CD4-positive, alpha-beta T cell (primary cell): ENCODE results near the gene INVS. TPM values are rescaled to one million over a fixed set of nuclear protein-coding genes. Genes with fewer than 3 reads are reported as not detected.

Source experiments
- ATAC-seq: fragments of 200-7000 bp; cut with Tn5 transposase; one replicate; pipeline ENCODE4 v1.10.0; 2022; ENCODE audit warnings: mild to moderate bottlenecking; ENCODE audit not compliant: poor library complexity
- CTCF ChIA-PET: fragments of 350-600 bp; sonication (Branson Sonifier 250); formaldehyde crosslinking; loops from one replicate; lab custom pipeline; 2021; ENCODE audit warnings: antibody characterized with exemption, inconsistent platforms; lab: Charles Lee
- POLR2A ChIA-PET: fragments of 350-600 bp; sonication (Branson Sonifier 250); formaldehyde crosslinking; loops from one replicate; lab custom pipeline; 2021; ENCODE audit warnings: antibody characterized with exemption, inconsistent platforms; lab: Charles Lee
- DNase-seq, 14 experiments: peaks; one replicate each; pipeline ENCODE4 v3.0.0-alpha.2; 2013 to 2020; ENCODE audit warnings: mixed read lengths in 2 of 14
- H3K27ac ChIP-seq, 2 donors: one replicate each; pipeline versions ENCODE4 v1.5.1 to v1.7.0; 2013; ENCODE audit warnings: low read length in 2 of 2, low read depth in 1 of 2, mild to moderate bottlenecking in 1 of 2
- H3K27me3 ChIP-seq, 2 experiments: 1 replicate in 1 of 2; 2 replicates in 1 of 2; pipeline versions ENCODE4 v1.6.1 to v1.7.0; 2013; ENCODE audit warnings: low read length in 2 of 2, control low read depth in 1 of 2, mild to moderate bottlenecking in 1 of 2, moderate library complexity in 1 of 2; ENCODE audit not compliant: insufficient read depth in 2 of 2, control insufficient read depth in 1 of 2
- H3K36me3 ChIP-seq: one replicate; pipeline ENCODE4 v1.6.1; 2013; ENCODE audit warnings: low read length, control low read depth; ENCODE audit not compliant: insufficient read depth
- H3K4me1 ChIP-seq: one replicate; pipeline ENCODE4 v1.6.1; 2013; ENCODE audit warnings: low read length, control low read depth; ENCODE audit not compliant: insufficient read depth
- H3K4me3 ChIP-seq: one replicate; pipeline ENCODE4 v1.5.1; 2013; ENCODE audit warnings: mild to moderate bottlenecking, low read length, moderate library complexity
- H3K9me3 ChIP-seq, 2 experiments: 1 replicate in 1 of 2; 2 replicates in 1 of 2; pipeline versions ENCODE4 v1.6.1 to v1.7.0; 2013; ENCODE audit warnings: low read length in 2 of 2, mild to moderate bottlenecking in 2 of 2, control low read depth in 1 of 2, moderate library complexity in 1 of 2; ENCODE audit not compliant: control insufficient read depth in 1 of 2, insufficient read depth in 1 of 2
- H3K27ac Mint-ChIP-seq: one replicate; pipeline ENCODE4 v1.8.0; 2020; ENCODE audit warnings: mixed read lengths
- H3K27me3 Mint-ChIP-seq: one replicate; pipeline ENCODE4 v1.8.0; 2021; ENCODE audit warnings: mixed read lengths
- H3K36me3 Mint-ChIP-seq: one replicate; pipeline ENCODE4 v1.8.0; 2021; ENCODE audit warnings: low read depth, mixed read lengths
- H3K4me1 Mint-ChIP-seq: one replicate; pipeline ENCODE4 v1.8.0; 2021; ENCODE audit warnings: low read depth, mixed read lengths
- H3K4me3 Mint-ChIP-seq: one replicate; pipeline ENCODE4 v1.8.0; 2020; ENCODE audit warnings: mild to moderate bottlenecking, mixed read lengths
- H3K9me3 Mint-ChIP-seq: one replicate; pipeline ENCODE4 v1.8.0; 2020; ENCODE audit warnings: mixed read lengths
- CTCF ChIP-seq: fragments of 200-600 bp; IDR thresholded peaks from one replicate; pipeline ENCODE4 v1.8.0; 2022; ENCODE audit warnings: antibody characterized with exemption, mild to moderate bottlenecking
- intact Hi-C, 2 experiments: fragments of 100-400 bp; cut with DNase I in 1 of 2; cut with micrococcal nuclease in 1 of 2; formaldehyde crosslinking; loops; one replicate each; pipeline versions ENCODE4 v1.15.1 to v1.9.0; 2023 to 2025; cut with DNase I, micrococcal nuclease
- total RNA-seq, 174 experiments: library from RNA in 2 of 174; stranded (reverse) in 2 of 174; gene quantifications; one replicate each; pipeline ENCODE4 v1.2.3 and lab custom pipeline; 2021 to 2026

The INVS gene
- total RNA-seq, 2 experiments from 2014 or later = 13.6 to 14.3 TPM

- H3K4me1 ChIP-seq = no peaks in the 10 kb centered on the region
- no peak for ATAC-seq
- H3K27me3 ChIP-seq = no peaks in the 10 kb centered on the region
- peaks cover 15% of the 10 kb centered on the region for H3K36me3 ChIP-seq
- Mint-ChIP-seq H3K4me3 (no peak overlapping the region), H3K27ac (no peak overlapping the region), H3K27me3 (no peaks in the 10 kb centered on the region), H3K4me1 (no peaks in the 10 kb centered on the region), H3K9me3 (no peaks in the 10 kb centered on the region), H3K36me3 (peaks cover 75% of the 10 kb centered on the region)
- POLR2A ChIA-PET = interaction anchor here (0.7 kb wide), 1 partner anchor 282 kb away, joined by 3 read pairs; no protein-coding TSS in a partner anchor
- no peaks in the 10 kb centered on the region for H3K9me3 ChIP-seq
- no peak overlapping the region for H3K27ac ChIP-seq
- no peak overlapping the region for H3K4me3 ChIP-seq
- no peak for TF ChIP-seq CTCF
- intact Hi-C loops = no loop called here
- CTCF ChIA-PET = no interaction called here
- DNase-seq = no peak
These were observed 178.3 kb downstream of the INVS start for GRCh38 chr9:100277166-100277979.

GRCh38 chr9:100281066-100281465 lies 182.0 kb downstream of the INVS start:
- no peaks in the 10 kb centered on the region for H3K4me1 ChIP-seq
- H3K27me3 ChIP-seq = no peaks in the 10 kb centered on the region
- Mint-ChIP-seq H3K27me3 (no peaks in the 10 kb centered on the region), H3K9me3 (peaks cover 9% of the 10 kb centered on the region), H3K27ac (no peak overlapping the region), H3K4me3 (no peak overlapping the region), H3K36me3 (peaks cover 85% of the 10 kb centered on the region), H3K4me1 (no peaks in the 10 kb centered on the region)
- ATAC-seq (no peak), DNase-seq (no peak)
- intact Hi-C loops = no loop called here
- no peak overlapping the region for H3K27ac ChIP-seq
- CTCF ChIA-PET = interaction anchor here (1.2 kb wide), 1 partner anchor 20 kb away, joined by 3 read pairs; no protein-coding TSS in a partner anchor
- H3K4me3 ChIP-seq = no peak overlapping the region
- POLR2A ChIA-PET = no interaction called here
- H3K36me3 ChIP-seq = peaks cover 22% of the 10 kb centered on the region
- peaks cover 0 to 4% of the 10 kb centered on the region in 2 experiments for H3K9me3 ChIP-seq
- no peak for TF ChIP-seq CTCF

- no peak overlapping the region for H3K27ac Mint-ChIP-seq
- peaks cover 0 to 4% of the 10 kb centered on the region in 2 experiments for H3K9me3 ChIP-seq
These were observed 182.8 kb downstream of the INVS start for GRCh38 chr9:100281676-100282387.

More at GRCh38 chr9:100281676-100282387, 182.8 kb downstream of the INVS start:
- Mint-ChIP-seq H3K4me3 (no peak overlapping the region), H3K9me3 (peaks cover 13% of the 10 kb centered on the region), H3K4me1 (no peaks in the 10 kb centered on the region), H3K27me3 (no peaks in the 10 kb centered on the region), H3K36me3 (peaks cover 85% of the 10 kb centered on the region)
- CTCF ChIA-PET = no interaction called here
- no peak overlapping the region for H3K4me3 ChIP-seq
- TF ChIP-seq CTCF = no peak
- DNase-seq (no peak), ATAC-seq (no peak)
- POLR2A ChIA-PET = no interaction called here
- intact Hi-C loops = no loop called here
- H3K36me3 ChIP-seq = peaks cover 28% of the 10 kb centered on the region
- H3K27me3 ChIP-seq = no peaks in the 10 kb centered on the region
- no peaks in the 10 kb centered on the region for H3K4me1 ChIP-seq
- H3K27ac ChIP-seq = no peak overlapping the region
